ENCODE data around the gene SRPRA. TPM values are rescaled to one million over a fixed set of nuclear protein-coding genes. Genes with fewer than 3 reads are reported as not detected.

The SRPRA gene
- total RNA-seq, result 105 and 148 TPM in 2 replicates

GRCh38 chr11:126268708-126269579, at the start of gene SRPRA, which contains the start of gene FOXRED1:
TSS of gene SRPRA (minus strand) at chr11:126268895. CDS start at chr11:126268804, 91 bp downstream.
TSS of gene FOXRED1 (plus strand) at chr11:126269154. CDS start at chr11:126269207, 53 bp downstream.

GRCh38 chr11:126303623-126304456, 35.1 kb upstream of the SRPRA start, which contains the start of gene DCPS:
TSS of gene DCPS (plus strand) at chr11:126304060. CDS start at chr11:126304081, 21 bp downstream.

GRCh38 chr11:126282736-126283591, 14.3 kb upstream of the SRPRA start, which contains the start of gene TIRAP:
TSS of gene TIRAP (plus strand) at chr11:126283093. CDS start at chr11:126290895, 7,802 bp downstream.

Other genes with a start within 250 kb of the SRPRA start
- 7.1 and 8.1 TPM in 2 replicates for gene CDON, start 206.0 kb downstream of the SRPRA start, total RNA-seq
- 23.1 and 24.6 TPM in 2 replicates for gene RPUSD4, start 57.2 kb downstream of the SRPRA start, total RNA-seq
- 21.4 and 28.2 TPM in 2 replicates for gene FAM118B, start 57.1 kb downstream of the SRPRA start, total RNA-seq
- gene FOXRED1, start 259 bp upstream of the SRPRA start, total RNA-seq, result 13.3 and 14.0 TPM in 2 replicates
- gene TIRAP, start 14.2 kb upstream of the SRPRA start, total RNA-seq, result 4.8 and 5.1 TPM in 2 replicates
- gene DCPS, start 35.2 kb upstream of the SRPRA start, total RNA-seq, result 8.6 and 13.7 TPM in 2 replicates
- gene ST3GAL4, start 86.8 kb upstream of the SRPRA start, total RNA-seq, result 31.2 and 35.2 TPM in 2 replicates